Embryonic facial prominence (tissue), 1 donor: ENCODE data around the gene VWA5B1.
"Not testable (repeated sequence)": the region's sequence is repeated elsewhere in the genome, so short reads cannot be mapped to it uniquely, and the experiment has no call there.

Experiments used
- DNase-seq: peaks from one replicate; pipeline ENCODE4 v3.0.0-alpha.2; 2016; ENCODE audit errors: extremely low spot score

VWA5B1 gene

DNA sequence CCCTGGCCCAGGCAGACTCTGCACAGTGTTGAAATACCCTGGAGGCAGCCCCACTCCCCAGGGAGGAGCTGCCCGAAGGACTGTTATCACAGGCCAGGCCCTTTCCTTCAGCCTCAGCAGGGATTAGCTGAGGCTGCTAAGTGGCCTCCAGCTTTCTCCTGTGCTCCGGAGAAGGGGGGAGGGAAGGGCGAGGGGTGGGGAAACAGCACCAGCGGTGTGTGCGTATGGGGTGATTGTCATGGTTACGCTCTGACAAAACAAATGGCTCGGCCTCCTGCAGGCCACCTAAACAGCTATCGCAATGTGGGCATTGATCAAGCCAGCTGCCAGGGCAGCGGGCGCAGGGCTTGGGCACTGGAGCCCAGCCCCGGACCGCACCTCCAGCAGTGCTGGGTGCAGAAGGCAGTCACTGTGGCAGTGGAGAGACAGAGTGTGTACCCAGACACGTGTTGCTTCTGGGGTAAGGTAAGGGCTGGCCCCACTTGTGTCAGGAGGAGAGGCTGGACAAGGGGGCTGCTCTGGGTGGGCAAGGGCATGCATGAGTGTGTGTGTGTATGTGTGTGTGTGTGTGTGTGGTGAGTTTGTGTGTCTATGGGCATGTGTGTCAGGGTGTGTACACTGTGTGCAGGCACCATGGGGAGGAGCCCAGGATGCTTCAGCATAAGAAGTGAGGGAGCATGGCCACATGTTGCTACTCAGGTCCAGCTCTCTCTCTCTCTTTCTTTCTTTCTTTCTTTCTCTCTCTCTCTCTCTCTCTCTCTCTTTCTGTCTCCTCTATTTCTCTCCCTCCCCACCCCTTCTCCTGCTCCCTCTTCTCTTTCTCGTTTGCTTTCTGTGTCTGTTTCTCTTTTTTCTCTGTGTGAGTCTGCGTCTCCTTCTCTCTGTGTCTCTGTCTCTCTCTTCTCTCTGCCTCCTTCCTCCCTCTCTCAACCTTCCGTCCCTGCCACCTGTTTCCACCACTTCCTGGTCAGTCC is at the start of gene VWA5B1:
Gene VWA5B1 (plus strand): TSS at position 252 of the 974 bp plus-strand sequence. CDS start 19,727 bp downstream, outside the sequence.
- DNase-seq = peak; percentile 7

- DNase-seq = no peak
These were observed 47.7 kb upstream of the VWA5B1 start for GRCh38 chr1:20242890-20243479.

- no peak for DNase-seq
These were observed 41.6 kb upstream of the VWA5B1 start for GRCh38 chr1:20248971-20249612.

GRCh38 chr1:20250340-20250989 is 40.2 kb upstream of the VWA5B1 start:
- no peak for DNase-seq

- DNase-seq = no peak
These were observed 38.1 kb upstream of the VWA5B1 start for GRCh38 chr1:20252587-20252986.

DNA sequence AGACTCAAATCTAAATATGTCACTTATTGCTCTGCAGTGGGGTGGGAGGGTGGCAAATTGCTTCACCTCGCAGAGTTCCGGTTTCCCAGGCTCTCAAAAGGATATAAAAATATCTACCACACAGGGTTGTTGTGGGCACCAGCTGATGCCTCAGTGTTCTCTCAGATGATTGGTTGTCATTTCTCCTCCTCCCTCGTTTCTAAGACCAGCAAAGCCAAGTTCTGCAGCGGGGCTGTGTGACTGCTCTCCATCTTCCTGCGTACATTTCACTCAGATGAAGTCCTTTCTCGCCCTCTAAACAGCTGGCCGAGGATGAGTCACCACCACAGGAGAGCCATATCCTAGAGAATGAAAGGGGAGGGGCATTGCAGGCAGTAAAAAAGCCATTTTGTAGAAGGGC is 35.0 kb upstream of the VWA5B1 start:
- no peak for DNase-seq

GRCh38 chr1:20259646-20260045 is 31.0 kb upstream of the VWA5B1 start:
- no peak for DNase-seq

DNA sequence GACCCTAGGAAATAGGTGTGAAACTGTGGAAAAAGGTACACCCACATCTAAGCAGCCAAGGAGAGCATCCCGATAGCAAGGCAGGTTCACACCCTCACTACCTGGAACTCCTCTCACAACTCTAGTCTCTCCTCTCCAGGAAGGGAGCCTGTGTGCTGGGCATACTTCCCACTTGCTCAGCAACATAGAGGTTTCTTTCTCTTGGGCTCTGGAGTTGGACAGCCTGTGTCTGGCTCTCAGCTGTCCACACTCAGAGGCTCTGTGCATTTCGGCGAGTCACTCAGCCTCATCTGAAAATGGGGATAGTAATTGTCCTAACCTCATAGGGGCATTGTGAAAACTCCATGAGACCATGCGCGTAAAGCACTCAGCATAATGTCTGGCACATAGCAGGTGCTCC is 29.6 kb upstream of the VWA5B1 start:
- DNase-seq = no peak

- DNase-seq = no peak
These were observed 27.7 kb upstream of the VWA5B1 start for GRCh38 chr1:20262810-20263534.

- DNase-seq = no peak
These were observed 25.4 kb upstream of the VWA5B1 start for GRCh38 chr1:20265250-20265649.

GRCh38 chr1:20266141-20266540 is 24.5 kb upstream of the VWA5B1 start:
- DNase-seq = no peak

DNA sequence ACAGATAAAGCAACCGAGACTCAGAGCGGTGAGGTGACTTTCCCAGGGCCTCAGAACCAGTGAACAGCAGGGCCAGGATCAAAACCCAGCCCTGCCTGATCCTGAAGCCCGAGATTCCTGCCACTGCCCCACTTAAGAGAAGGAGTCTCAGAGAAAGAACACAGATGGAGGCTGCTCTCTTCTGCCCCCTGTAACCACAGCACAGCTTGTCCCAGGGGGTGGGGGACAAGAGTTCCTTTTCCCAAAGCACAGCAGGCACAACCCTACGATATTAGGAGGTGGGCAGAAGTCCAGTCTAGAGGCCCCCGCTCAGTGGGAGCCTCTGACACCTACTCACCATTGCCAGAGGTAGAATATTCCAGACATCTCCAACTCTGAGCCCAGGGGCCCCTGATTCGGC is 24.0 kb upstream of the VWA5B1 start:
- DNase-seq = no peak

DNA sequence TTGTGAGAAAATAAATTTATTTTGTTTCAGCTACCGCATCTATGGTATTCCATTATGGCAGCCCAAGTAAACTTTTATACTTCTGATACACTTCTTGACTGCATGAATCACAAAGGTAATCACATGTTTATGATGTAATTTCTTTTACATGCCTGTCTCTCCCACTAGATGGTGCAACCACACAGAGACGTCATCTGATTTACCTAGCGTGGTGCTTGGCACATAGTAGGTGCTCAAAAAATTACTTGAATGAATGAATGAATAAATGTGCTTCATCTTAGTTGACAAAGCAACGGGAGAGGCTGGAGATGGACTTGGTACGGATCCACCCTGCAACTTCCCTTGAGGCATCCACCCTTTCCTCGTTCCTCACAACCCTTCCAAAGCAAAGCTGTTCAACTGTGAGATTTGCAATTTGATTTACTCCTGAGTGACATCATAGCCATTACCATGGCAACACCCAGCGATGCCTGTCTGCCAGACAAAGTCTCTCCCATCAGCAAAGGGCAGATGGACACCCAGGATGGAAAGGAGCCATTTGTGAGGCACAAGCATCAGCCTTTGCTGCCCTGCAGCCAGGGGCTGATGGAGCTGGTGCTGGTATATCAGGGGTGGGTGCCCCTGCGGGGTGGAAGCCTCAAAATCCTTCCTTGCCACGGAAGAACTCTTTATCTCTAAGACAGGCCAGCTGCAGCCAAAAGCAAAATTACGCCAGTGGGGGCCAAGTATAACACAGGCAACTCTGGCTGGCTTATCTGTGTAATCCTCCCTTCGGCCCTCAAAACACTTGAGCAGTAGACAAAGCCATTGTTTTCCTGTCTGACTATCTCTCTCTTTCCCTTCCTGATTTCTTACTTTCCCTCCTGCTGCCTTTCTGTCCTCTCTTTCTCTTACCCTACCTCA is 18.9 kb upstream of the VWA5B1 start:
- DNase-seq = no peak

- not testable (repeated sequence) for DNase-seq
These were observed 17.0 kb upstream of the VWA5B1 start for GRCh38 chr1:20273716-20274115.

GRCh38 chr1:20275319-20275925 is 15.3 kb upstream of the VWA5B1 start:
- no peak for DNase-seq

DNA sequence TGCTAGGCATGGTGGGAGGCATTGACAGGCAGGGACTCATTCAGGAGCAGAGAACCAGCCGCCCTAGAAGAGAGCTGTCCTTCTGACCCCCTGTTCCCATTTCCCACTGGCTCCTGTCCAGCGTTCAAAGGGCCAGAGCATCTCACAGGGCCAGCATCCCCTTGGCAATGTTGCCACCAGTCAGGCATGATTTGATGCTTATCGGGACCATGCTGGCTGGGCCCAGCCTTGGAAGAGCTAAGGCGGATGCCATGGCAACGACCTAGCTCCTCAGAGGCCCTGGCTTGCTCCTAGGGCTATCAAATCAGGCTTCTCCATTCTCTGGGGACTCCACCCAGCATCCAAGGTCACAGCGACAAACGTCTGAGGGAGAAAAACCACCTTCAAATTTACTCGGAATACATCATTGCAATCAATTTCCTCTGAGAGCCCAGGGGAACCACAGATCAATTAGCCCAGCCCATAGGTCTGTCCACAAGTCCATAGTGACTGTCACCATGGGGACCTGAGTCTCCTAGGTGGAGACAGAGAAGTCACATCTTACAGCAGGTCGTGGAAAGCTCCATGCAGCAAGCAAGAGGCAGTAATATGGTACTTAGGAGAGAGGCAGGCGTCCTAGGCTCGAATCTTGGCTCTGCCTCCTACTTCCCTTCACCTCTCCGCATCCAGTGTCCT is 14.1 kb upstream of the VWA5B1 start:
- DNase-seq = no peak

DNA sequence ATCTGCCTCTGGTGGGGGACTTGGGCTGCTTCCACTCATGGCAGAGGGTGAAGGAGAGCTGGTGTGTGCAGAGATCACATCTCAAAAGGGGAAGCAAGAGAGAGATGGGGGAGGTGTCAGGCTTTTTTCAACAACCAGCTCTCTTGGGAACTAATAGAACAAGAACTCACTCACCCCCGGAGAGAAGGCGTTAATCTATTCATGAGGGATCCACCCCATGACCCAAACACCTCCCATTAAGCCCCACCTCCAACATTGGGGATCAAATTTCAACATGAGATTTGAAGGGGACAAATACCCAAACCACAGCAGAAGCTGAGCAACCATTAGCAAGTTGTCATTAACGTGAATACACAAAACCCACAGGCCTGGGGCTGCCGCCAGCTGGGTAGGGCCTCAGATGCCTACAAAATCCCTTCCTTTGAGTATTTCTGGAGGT is 12.0 kb upstream of the VWA5B1 start:
- DNase-seq = no peak

GRCh38 chr1:20279509-20279908 is 11.2 kb upstream of the VWA5B1 start:
- DNase-seq = no peak

DNA sequence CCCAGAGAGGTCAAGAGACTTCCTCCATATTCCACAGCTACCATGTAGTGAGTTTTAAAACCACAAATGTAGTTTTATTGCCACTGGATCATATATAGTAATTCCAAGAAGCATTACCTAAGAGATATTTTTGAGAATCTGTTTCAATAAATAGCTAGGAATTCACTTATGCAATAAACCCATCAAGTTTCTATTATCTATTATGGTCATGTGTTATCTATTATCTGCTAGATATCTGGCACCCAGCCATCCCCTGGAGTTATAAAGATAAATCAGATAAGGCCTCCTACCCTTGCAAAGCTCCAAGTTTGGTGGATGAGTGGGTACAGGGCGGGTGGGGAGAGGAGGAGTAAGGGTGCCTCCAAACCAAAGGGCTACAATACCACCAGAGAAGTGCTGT is 10.3 kb upstream of the VWA5B1 start:
- no peak for DNase-seq
